K562 (cell line): ENCODE data around the gene TIMP4. TPM values are rescaled to one million over a fixed set of nuclear protein-coding genes. Genes with fewer than 3 reads are reported as not detected.

Experiments
- ARID1B ChIP-seq: fragments of 450-650 bp; IDR thresholded peaks from 2 replicates; pipeline ENCODE4 v1.6.1; 2016; ENCODE audit warnings: antibody characterized with exemption, mild to moderate bottlenecking, inconsistent platforms
- C11orf30 ChIP-seq: fragments of 450-650 bp; IDR thresholded peaks from 2 replicates; pipeline ENCODE4 v1.6.1; 2016; ENCODE audit warnings: low read depth, mild to moderate bottlenecking
- DPF2 ChIP-seq: fragments of 450-650 bp; IDR thresholded peaks from 2 replicates; pipeline ENCODE4 v1.6.1; 2016
- EP300 ChIP-seq: IDR thresholded peaks from 2 replicates; pipeline ENCODE4 v1.6.1; 2012; ENCODE audit warnings: low read length, improper control_type of control experiment
- GTF2E2 ChIP-seq: fragments of 200-800 bp; sonication (Bioruptor generic); IDR thresholded peaks from 2 replicates; pipeline ENCODE4 v1.6.1; 2016; ENCODE audit warnings: missing genetic modification characterization, missing compliant biosample characterization
- IFI16 ChIP-seq: fragments of 250-450 bp; sonication (Bioruptor Pico); IDR thresholded peaks from 2 replicates; pipeline ENCODE4 v2.1.2; 2022; ENCODE audit warnings: mild to moderate bottlenecking, inconsistent platforms
- MAFK ChIP-seq: IDR thresholded peaks from 2 replicates; pipeline ENCODE4 v1.6.1; 2011; ENCODE audit warnings: low read length, improper control_type of control experiment
- MAZ ChIP-seq, 2 experiments: fragments of 450-650 bp in 1 of 2; sonication (generic) in 1 of 2; formaldehyde crosslinking; IDR thresholded peaks in 1 of 2; conservative IDR thresholded peaks in 1 of 2; 2 replicates each; pipeline versions ENCODE4 v1.4.0 to v1.5.0; 2020; ENCODE audit warnings: mild to moderate bottlenecking in 1 of 2, missing genetic modification reagents in 1 of 2
- MTA3 ChIP-seq: fragments of 450-650 bp; formaldehyde crosslinking; IDR thresholded peaks from 2 replicates; pipeline ENCODE4 v1.6.1; 2017; ENCODE audit warnings: mild to moderate bottlenecking, borderline replicate concordance
- NCOA4 ChIP-seq: fragments of 450-650 bp; IDR thresholded peaks from 2 replicates; pipeline ENCODE4 v1.6.1; 2018; ENCODE audit warnings: mild to moderate bottlenecking; ENCODE audit not compliant: partially characterized antibody
- SMARCE1 ChIP-seq: fragments of 450-650 bp; IDR thresholded peaks from 2 replicates; pipeline ENCODE4 v1.7.1; 2016; ENCODE audit warnings: mild to moderate bottlenecking
- XRCC4 ChIP-seq: IDR thresholded peaks from one replicate; pipeline ENCODE4 v1.6.1; 2011; ENCODE audit not compliant: insufficient read depth, insufficient read length; ENCODE audit errors: extremely low read depth
- ZBED1 ChIP-seq: IDR thresholded peaks from 2 replicates; pipeline ENCODE4 v1.6.1; 2014
- ZFX ChIP-seq: sonication (generic); formaldehyde crosslinking; IDR thresholded peaks from 2 replicates; pipeline ENCODE4 v1.8.0; 2022; ENCODE audit warnings: mild to moderate bottlenecking, missing genetic modification reagents, moderate library complexity
- ZNF12 ChIP-seq: sonication (generic); formaldehyde crosslinking; IDR thresholded peaks from 2 replicates; pipeline ENCODE4 v1.4.0; 2020; ENCODE audit warnings: mild to moderate bottlenecking, missing genetic modification reagents
- ZNF165 ChIP-seq: fragments of 250-450 bp; sonication (Bioruptor Pico); IDR thresholded peaks from 2 replicates; pipeline ENCODE4 v1.4.0; 2020; ENCODE audit warnings: borderline replicate concordance
- ZNF589 ChIP-seq: fragments of 200-800 bp; sonication (Bioruptor generic); IDR thresholded peaks from 2 replicates; pipeline ENCODE4 v1.6.1; 2016; ENCODE audit warnings: low read depth, missing genetic modification characterization, missing compliant biosample characterization
- ZNF79 ChIP-seq: fragments of 250-450 bp; sonication (Bioruptor Pico); IDR thresholded peaks from 2 replicates; pipeline ENCODE4 v1.4.0; 2020; ENCODE audit warnings: low read depth, mild to moderate bottlenecking, moderate library complexity
- polyA plus RNA-seq, 8 experiments: library from polyadenylated mRNA; depleted of rRNA in 4 of 8; stranded (reverse) in 5 of 8; unstranded in 3 of 8; fragments of >200 nt; fragmentation: Nextera tagmentation in 2 of 8; fragmentation: Illumina TruSeq in 1 of 8; extraction: Ambion mirVana in 2 of 8; extraction: Trizol in 1 of 8; gene quantifications; 2 replicates each; pipeline versions ENCODE4 v1.2.1 to v1.2.3, GENCODE V29; 2011 to 2014; ENCODE audit warnings: inconsistent platforms in 1 of 8, missing spikeins in 1 of 8
- total RNA-seq, 7 experiments: library from RNA; depleted of rRNA in 6 of 7; stranded (reverse); fragments of >200 nt in 6 of 7; fragmentation: Illumina TruSeq in 2 of 7; extraction: Trizol in 2 of 7; gene quantifications; 2 replicates each; pipeline versions ENCODE4 v1.2.1 to v1.2.3, GENCODE V29; 2011 to 2021; ENCODE audit warnings: low replicate concordance in 1 of 7
- TF ChIP-seq, protein P1 (sequence below): fragments of 450-650 bp; IDR thresholded peaks from 2 replicates; pipeline ENCODE4 v1.7.0; 2016; ENCODE audit warnings: borderline replicate concordance
- TF ChIP-seq, protein P2 (sequence below), 2 experiments: fragments of 450-650 bp in 1 of 2; sonication (generic) in 1 of 2; formaldehyde crosslinking in 1 of 2; IDR thresholded peaks in 1 of 2; conservative IDR thresholded peaks in 1 of 2; 2 replicates each; pipeline versions ENCODE4 v1.6.1 to v1.8.1; 2016 to 2023; ENCODE audit warnings: mild to moderate bottlenecking in 2 of 2, moderate library complexity in 2 of 2, inconsistent platforms in 1 of 2, missing genetic modification reagents in 1 of 2
- TF ChIP-seq, protein P3 (sequence below): fragments of 450-650 bp; formaldehyde crosslinking; IDR thresholded peaks from 2 replicates; pipeline ENCODE4 v1.4.0; 2020; ENCODE audit warnings: mild to moderate bottlenecking, moderate library complexity
- TF ChIP-seq, protein P4 (sequence below): sonication (generic); formaldehyde crosslinking; IDR thresholded peaks from 2 replicates; pipeline ENCODE4 v1.8.1; 2023; ENCODE audit warnings: mild to moderate bottlenecking, missing genetic modification reagents

Gene TIMP4
- total and polyA plus RNA-seq, 9 of the 15 experiments (the other 6 are each of a cell fraction or from before 2014, with no cell fraction given) = 0.03 to 0.07 TPM; not detected in 7

DNA sequence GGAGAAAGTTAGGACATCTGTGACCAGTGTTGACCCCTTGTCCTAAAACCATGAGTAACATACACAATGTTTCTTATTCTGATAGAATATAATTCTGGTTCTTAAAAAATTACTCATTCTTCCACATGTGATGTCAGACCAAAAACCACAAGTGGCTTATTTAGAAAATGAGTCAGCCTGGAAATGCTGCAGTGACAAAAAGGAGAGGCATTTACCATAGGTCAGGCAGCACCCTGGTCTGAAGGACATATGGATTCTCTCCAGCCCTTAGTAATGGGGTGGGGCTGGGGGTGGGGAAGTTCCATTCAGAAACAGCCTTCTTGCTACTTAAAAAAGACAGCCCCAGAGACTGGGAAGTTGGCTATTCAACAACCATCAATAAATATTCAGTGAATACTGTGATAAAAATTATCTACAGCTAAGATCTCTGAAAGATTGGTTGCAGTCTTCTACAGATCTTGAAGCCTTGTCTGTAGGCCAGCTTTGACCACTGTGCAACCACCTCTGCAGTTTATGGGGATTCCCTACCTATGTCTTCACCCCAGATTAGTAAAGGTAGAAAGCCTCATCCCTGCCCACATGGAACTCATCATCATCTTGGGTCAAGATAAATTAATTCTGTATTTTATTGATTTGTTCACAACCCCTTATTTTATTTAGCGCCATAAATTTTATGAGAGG lies 34.9 kb upstream of the TIMP4 start (continued):
- TF ChIP-seq GTF2E2 (tag) (no peak), MAZ (CRISPR knock-in tag; conservative IDR thresholded peaks at IDR 0.05 in 1 of 2, IDR thresholded peaks at IDR 0.05 in 1 of 2) (no peak), ZNF589 (peak; percentile 70; the same call in 1 of the 2 replicates), ZFX (CRISPR knock-in tag) (0 out of 2 replicates have a peak, but pooled peaks have one; percentile 0), DPF2 (0 out of 2 replicates have a peak, but pooled peaks have one; percentile 21), ARID1B (peak; percentile 48; the same call in 1 of the 2 replicates), ZNF79 (CRISPR knock-in tag) (no peak), C11orf30 (peak; percentile 41; the same call in 1 of the 2 replicates), XRCC4 (no peak), IFI16 (CRISPR knock-in tag) (no peak), SMARCE1 (peak; percentile 66; the same call in 1 of the 2 replicates), ZBED1 (no peak), ZNF165 (CRISPR knock-in tag) (no peak), MAFK (peak; percentile 74), EP300 (peak; percentile 41; the same call in 1 of the 2 replicates), MTA3 (no peak), ZNF12 (peak; percentile 87; the same call in 1 of the 2 replicates), NCOA4 (no peak)
- TF ChIP-seq, protein P1, sequence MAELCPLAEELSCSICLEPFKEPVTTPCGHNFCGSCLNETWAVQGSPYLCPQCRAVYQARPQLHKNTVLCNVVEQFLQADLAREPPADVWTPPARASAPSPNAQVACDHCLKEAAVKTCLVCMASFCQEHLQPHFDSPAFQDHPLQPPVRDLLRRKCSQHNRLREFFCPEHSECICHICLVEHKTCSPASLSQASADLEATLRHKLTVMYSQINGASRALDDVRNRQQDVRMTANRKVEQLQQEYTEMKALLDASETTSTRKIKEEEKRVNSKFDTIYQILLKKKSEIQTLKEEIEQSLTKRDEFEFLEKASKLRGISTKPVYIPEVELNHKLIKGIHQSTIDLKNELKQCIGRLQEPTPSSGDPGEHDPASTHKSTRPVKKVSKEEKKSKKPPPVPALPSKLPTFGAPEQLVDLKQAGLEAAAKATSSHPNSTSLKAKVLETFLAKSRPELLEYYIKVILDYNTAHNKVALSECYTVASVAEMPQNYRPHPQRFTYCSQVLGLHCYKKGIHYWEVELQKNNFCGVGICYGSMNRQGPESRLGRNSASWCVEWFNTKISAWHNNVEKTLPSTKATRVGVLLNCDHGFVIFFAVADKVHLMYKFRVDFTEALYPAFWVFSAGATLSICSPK = no peak
- TF ChIP-seq, protein P2, sequence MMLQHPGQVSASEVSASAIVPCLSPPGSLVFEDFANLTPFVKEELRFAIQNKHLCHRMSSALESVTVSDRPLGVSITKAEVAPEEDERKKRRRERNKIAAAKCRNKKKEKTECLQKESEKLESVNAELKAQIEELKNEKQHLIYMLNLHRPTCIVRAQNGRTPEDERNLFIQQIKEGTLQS (IDR thresholded peaks at IDR 0.05) = peak; percentile 93
- TF ChIP-seq, protein P2 (CRISPR knock-in tag; conservative IDR thresholded peaks at IDR 0.05) = no peak; the same call in 1 of the 2 replicates
- TF ChIP-seq, protein P3, sequence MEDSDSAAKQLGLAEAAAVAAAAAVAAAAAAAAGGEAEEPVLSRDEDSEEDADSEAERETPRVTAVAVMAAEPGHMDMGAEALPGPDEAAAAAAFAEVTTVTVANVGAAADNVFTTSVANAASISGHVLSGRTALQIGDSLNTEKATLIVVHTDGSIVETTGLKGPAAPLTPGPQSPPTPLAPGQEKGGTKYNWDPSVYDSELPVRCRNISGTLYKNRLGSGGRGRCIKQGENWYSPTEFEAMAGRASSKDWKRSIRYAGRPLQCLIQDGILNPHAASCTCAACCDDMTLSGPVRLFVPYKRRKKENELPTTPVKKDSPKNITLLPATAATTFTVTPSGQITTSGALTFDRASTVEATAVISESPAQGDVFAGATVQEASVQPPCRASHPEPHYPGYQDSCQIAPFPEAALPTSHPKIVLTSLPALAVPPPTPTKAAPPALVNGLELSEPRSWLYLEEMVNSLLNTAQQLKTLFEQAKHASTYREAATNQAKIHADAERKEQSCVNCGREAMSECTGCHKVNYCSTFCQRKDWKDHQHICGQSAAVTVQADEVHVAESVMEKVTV (CRISPR knock-in tag) = 0 out of 2 replicates have a peak, but pooled peaks have one; percentile 31
- TF ChIP-seq, protein P4, sequence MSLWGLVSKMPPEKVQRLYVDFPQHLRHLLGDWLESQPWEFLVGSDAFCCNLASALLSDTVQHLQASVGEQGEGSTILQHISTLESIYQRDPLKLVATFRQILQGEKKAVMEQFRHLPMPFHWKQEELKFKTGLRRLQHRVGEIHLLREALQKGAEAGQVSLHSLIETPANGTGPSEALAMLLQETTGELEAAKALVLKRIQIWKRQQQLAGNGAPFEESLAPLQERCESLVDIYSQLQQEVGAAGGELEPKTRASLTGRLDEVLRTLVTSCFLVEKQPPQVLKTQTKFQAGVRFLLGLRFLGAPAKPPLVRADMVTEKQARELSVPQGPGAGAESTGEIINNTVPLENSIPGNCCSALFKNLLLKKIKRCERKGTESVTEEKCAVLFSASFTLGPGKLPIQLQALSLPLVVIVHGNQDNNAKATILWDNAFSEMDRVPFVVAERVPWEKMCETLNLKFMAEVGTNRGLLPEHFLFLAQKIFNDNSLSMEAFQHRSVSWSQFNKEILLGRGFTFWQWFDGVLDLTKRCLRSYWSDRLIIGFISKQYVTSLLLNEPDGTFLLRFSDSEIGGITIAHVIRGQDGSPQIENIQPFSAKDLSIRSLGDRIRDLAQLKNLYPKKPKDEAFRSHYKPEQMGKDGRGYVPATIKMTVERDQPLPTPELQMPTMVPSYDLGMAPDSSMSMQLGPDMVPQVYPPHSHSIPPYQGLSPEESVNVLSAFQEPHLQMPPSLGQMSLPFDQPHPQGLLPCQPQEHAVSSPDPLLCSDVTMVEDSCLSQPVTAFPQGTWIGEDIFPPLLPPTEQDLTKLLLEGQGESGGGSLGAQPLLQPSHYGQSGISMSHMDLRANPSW (CRISPR knock-in tag) = no peak
